ENCODE results near the gene GNG14.

- TF ChIP-seq, protein P1, sequence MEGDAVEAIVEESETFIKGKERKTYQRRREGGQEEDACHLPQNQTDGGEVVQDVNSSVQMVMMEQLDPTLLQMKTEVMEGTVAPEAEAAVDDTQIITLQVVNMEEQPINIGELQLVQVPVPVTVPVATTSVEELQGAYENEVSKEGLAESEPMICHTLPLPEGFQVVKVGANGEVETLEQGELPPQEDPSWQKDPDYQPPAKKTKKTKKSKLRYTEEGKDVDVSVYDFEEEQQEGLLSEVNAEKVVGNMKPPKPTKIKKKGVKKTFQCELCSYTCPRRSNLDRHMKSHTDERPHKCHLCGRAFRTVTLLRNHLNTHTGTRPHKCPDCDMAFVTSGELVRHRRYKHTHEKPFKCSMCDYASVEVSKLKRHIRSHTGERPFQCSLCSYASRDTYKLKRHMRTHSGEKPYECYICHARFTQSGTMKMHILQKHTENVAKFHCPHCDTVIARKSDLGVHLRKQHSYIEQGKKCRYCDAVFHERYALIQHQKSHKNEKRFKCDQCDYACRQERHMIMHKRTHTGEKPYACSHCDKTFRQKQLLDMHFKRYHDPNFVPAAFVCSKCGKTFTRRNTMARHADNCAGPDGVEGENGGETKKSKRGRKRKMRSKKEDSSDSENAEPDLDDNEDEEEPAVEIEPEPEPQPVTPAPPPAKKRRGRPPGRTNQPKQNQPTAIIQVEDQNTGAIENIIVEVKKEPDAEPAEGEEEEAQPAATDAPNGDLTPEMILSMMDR (IDR thresholded peaks at IDR 0.05; ENCODE audit: low read length) = no peak
- no peak for TF ChIP-seq EZH2 (IDR thresholded peaks at IDR 0.05; ENCODE audit: borderline replicate concordance, low read length)
Measured at GRCh38 chr19:12666265-12667048, 21.3 kb upstream of the GNG14 start, which contains the start of the genes MAN2B1 and WDR83.

Data from OCI-LY1 (cell line).